GM19372 (cell line): ENCODE data around the gene PAPSS2.

Experiments
- ATAC-seq: cut with Tn5 transposase; IDR thresholded peaks from one replicate; pipeline ENCODE4 v1.9.1; 2021; ENCODE audit warnings: mild to moderate bottlenecking, low read depth, moderate library complexity; ENCODE audit not compliant: unreplicated experiment

PAPSS2 gene

DNA sequence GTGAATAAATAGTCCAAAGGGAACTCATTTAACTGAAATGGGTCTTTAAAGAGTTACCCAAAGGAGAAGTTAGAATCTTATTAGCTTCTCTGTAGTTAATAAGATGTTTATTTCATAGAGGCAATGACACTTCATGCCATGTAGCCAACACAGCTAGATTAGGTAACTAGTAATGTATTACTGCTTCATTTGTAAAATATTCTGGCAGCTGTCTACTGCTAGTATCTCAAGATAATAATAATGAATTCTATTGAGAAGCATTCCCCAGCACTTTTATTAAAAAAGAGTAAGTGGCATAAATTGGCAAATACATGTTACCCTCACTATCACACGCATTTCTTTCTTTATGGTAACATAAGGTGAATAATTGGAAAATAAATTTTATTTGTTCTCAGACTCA is 10.1 kb downstream of the PAPSS2 start:
- ATAC-seq = no peak

GRCh38 chr10:87670586-87670985 is 10.9 kb downstream of the PAPSS2 start:
- no peak for ATAC-seq

GRCh38 chr10:87671139-87671815 is 11.6 kb downstream of the PAPSS2 start:
- ATAC-seq = no peak

DNA sequence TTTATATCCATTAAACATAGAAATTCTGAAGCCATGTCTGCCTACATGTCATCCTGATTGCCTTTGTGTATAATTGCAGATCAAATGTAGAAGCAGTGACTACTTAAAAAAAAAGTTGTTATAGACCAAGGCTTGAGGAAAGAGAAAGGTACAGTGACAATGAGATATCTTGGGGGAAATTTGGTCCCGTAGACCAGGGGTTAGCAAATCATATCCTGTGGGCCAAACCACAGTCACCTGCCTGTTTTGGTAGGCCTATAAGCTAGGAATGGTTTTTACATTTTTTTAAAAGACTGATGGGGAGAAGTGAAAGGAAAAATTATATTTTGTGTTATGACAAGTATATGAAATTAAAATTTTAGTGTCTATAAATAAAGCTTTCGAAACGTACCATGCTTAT is 12.9 kb downstream of the PAPSS2 start:
- no peak for ATAC-seq

DNA sequence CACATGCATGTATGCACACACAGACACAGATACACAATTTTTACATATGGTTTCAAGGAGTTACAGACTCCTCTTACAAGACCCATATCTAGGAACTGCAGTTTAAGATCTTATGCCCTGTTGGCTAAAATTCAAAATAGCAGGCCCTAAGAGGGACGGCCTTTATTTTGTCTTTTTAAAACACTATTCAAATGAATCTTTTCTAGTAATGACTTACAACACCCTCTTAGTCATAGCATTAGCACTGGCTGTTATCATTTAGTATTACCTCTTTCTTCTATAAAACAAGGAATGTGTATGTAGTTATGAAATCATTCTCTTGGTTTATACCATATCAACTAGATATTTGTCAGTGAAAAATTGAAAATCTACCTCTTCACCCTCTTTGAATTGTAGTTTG is 15.3 kb downstream of the PAPSS2 start:
- no peak for ATAC-seq

DNA sequence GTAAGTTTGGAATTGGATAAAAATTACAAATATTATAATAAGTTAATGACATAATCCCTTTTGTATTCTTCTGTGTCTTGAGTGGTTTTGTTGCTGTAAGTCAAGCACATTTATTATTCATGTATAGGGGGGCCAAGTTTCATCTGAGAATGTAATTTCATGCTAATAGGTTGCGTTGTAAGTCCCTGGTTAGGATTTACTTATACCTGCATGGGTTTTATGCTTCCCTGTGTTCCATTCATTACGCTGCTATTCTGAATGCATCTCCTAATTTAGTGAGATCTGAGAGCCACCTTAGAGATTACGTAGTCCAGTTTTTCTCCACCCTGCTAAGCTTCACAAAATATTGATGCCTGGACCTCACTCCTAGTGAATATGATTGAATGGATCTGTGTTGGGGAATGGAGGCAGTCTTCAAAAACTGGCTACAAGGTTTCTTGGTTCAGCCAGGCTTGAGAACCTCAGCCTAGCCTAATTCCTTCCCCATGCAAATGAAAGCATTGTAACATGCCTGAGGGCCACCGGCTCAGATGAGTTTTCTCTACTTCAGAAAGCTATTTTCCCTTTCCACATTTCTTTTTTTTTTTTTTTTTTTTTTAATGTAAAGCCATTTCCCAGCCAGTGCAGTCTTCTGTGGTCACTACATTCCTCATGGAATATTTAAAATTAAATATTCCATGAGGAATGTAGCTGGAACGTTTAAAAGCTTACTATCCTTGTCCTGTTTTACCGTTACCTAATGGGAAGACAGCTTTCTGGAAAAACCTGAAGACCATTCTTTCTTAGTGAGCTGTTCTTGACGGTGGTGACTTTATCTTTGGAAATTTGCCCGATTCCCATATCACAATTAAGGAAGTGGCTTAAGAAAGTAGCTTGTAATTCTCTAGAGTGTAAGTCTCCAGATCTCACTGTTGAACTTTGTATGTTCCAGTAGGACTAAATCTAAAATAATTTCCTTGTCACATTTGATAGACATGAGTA is 16.0 kb downstream of the PAPSS2 start:
- ATAC-seq = no peak

DNA sequence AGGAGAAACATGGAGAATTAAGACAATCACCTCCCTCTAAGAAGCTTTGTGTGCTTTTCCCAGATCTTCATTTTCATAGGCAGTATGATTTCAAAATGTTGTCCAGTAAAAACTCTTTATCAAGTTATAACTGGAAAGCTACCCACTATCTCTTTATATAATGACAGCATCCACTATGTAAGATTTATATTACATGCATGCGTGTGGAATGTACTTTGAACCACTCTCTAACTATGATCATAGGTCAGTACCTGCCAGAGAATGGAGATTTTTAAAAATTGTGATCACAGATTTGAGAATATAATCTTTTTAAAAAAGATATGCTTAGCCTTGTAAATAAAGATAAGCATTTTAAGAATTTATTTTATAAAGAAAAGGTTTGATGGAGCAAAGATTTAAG is 17.9 kb downstream of the PAPSS2 start:
- no peak for ATAC-seq

DNA sequence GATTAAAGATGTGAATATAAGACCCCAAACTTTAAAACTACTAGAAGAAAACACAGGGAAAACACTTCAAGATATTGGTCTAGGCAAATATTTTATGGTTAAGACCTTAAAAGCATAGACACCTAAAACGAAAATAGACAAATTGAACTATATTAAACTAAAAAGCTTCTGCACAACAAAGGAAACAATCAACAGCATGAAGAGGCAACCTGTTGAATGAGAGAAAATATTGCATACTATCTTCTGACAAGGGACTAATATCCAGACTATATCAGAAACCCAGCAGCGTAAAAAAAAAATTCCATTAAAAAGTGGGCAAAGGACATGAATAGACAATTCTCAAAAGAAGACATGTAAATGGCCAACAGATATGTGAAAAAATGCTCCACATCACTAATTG is 18.6 kb downstream of the PAPSS2 start:
- ATAC-seq = no peak

DNA sequence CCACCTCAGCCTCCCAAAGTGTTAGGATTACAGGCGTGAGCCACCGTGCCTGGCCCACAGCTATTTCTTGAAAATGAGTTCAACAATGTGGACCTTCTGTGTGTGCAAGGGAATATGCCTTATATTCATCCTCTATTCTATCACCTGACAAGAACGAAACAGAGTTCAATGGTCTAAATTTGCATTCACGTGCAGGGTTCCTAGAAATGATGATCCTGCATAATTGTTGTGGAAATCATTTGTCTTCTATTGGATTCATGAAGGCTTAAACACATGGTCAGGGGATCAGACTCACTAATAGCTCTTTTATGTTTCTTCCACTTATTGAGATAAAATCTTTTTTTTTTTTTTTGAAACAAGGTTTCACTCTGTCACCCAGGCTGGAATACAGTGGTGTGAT is 23.7 kb downstream of the PAPSS2 start:
- no peak for ATAC-seq

GRCh38 chr10:87684001-87684638 is 24.4 kb downstream of the PAPSS2 start:
- no peak for ATAC-seq

GRCh38 chr10:87685832-87686574 is 26.3 kb downstream of the PAPSS2 start:
- no peak for ATAC-seq

- ATAC-seq = no peak
Observed at GRCh38 chr10:87691506-87692070, 31.9 kb downstream of the PAPSS2 start.

- ATAC-seq = no peak
Observed at GRCh38 chr10:87692956-87693484, 33.3 kb downstream of the PAPSS2 start.

- ATAC-seq = no peak
Observed at GRCh38 chr10:87694011-87694794, 34.5 kb downstream of the PAPSS2 start.

- no peak for ATAC-seq
Observed at GRCh38 chr10:87695074-87695473, 35.4 kb downstream of the PAPSS2 start.

- no peak for ATAC-seq
Observed at GRCh38 chr10:87696922-87697745, 37.5 kb downstream of the PAPSS2 start.

DNA sequence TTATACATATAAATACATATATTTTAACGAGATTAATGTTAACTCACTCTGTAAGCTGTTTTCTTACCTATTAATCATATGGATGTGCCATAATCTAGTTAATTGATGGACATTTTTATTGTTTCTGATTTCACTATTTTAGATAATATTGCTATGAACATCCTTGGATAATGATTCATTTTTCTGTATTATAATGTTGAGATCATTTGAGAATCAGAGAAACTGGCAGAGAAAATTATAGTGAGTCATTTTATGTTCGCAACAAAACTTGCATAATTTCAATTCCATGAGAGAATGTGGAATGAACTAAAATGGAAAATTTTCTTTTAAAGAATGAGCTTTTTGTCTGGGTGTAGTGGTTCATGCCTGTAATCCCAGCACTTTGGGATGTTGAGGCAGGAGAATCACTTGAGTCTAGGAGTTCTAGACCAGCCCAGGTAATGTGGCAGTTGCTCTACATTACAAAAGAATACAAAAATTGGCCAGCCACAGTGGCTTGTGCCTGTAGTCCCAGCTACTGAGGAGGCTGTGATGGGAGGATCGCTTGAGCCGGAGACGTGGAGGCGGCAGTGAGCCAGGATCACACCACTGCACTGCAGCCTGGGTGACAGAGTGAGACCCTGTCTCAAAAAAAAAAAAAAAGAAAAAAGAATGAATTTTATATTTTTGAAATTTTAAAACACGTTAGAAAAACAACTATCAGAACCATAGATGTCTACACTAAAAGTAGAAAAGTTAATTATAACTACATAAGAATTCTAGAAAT is 40.5 kb downstream of the PAPSS2 start:
- no peak for ATAC-seq
